Measurements from ENCODE around the gene COX8C.
A peak's percentile ranks its signal among the peaks of the same experiment; 100 is the strongest.

Gene COX8C

GRCh38 chr14:93368996-93369712 is 22.2 kb downstream of the COX8C start:
- no peak for DNase-seq

- peak in 3 of 58 donors; percentile 2 to 21 (median 4) for DNase-seq
Observed at GRCh38 chr14:93369713-93370266, 22.8 kb downstream of the COX8C start.

DNA sequence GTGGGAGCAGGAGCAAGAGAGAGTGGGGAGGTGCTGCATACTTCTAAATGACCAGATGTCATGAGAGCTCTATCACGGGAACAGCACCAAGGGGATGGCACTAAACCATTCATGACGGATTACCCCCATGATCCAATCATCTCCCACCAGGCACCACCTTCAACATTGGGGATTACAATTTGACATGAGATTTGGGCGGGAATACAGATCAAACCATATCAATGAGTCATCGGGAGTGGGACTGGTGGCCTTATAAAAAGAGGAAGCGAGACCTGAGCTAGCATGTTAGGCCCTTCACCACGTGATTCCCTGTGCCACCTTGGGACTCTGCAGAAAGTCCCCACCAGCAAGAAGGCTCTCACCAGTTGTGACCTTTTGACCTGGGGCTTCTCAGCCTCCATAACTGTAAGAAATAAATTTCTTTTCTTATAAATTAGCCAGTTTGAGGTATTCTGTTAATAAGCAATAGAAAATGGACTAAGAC is 28.7 kb downstream of the COX8C start:
- DNase-seq = no peak

DNA sequence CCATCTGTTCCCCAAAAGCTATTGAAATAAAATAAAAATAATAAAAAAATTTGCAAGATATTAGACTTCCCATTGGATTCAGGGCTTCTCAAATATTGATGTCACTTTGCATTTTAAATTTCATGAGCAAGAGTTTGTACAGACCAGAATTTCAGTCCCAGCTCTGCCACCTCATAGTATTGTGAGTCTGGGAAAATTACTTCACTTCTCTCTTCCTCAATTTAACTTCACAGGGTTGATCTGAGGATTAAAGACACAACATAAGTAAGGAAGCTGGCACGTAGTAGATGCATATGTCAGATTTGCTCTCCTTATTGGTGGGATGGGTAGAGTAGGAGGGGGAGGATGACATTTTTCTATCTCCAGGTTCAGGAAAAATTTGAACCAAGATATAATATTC is 32.8 kb downstream of the COX8C start:
- DNase-seq = no peak

DNA sequence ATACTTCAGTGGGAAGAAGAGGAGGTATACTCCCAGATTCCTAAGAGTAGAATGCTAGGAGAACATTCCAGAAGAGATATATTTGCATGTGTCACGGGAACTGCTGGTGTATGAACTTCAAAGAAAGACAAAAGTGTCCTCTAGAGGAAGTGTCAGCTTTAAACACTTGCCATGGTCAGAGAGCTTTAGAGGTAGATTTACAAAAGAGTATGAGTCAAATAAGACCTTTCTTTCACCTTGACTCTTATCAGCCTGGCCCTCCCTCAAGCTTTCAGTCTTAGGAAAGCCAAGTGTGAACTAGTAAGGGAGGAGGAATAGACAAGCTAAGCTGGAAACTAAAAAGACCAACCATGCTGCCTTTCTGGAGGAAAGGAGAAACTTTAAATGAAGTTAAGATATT is 34.7 kb downstream of the COX8C start:
- DNase-seq = no peak

DNA sequence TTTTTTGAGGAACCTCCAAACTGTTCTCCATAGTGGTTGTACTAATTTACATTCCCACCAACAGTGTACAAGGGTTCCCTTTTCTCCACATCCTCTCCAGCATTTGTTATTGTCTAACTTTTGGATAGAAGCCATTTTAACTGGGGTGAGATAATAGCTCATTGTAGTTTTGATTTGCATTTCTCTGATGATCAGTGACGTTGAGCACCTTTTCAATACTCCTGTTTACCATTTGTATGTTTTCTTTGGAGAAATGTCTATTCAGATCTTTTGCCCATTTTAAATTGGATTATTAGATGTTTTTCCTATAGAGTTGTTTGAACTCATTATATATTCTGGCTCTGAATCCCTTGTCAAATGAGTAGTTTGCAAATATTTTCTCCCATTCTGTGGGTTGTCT is 37.3 kb downstream of the COX8C start:
- peak in 1 of 58 donors; percentile 72 for DNase-seq

DNA sequence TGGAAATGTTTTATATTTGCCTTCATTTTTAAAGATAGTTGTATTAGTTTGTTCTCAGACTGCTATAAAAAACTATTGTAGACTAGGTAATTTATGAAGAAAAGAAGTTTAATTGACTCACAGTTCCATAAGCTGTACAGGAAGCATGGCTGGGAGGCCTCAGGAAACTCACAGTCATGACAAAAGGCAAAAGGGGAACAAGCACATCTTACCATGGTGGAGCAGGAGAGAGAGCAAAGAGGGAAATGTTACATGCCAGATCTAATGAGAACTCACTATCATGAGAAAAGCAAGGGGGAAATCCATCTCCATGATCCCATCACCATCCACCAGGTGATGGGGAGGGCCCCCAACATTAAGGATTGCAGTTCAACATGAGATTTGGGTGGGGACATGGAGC is 48.2 kb downstream of the COX8C start:
- DNase-seq = no peak

GRCh38 chr14:93396456-93396855 is 49.5 kb downstream of the COX8C start:
- no peak for DNase-seq

Data from anterior cingulate cortex (tissue), 58 donors.